K562 (cell line): ENCODE data around the gene FBN3. TPM values are rescaled to one million over a fixed set of nuclear protein-coding genes. Genes with fewer than 3 reads are reported as not detected.
A peak's percentile ranks its signal among the peaks of the same experiment; 100 is the strongest.

Experiments used
- CBX1 ChIP-seq: sonication (generic); IDR thresholded peaks from 2 replicates; pipeline ENCODE4 v1.6.1; 2016; ENCODE audit warnings: antibody characterized with exemption, low read depth, mild to moderate bottlenecking
- CCAR2 ChIP-seq: fragments of 200-400 bp; formaldehyde crosslinking; IDR thresholded peaks from 2 replicates; pipeline ENCODE4 v1.6.1; 2017; ENCODE audit warnings: mild to moderate bottlenecking, low read depth, low read length
- DPF2 ChIP-seq: fragments of 450-650 bp; IDR thresholded peaks from 2 replicates; pipeline ENCODE4 v1.6.1; 2016
- EGR1 ChIP-seq: fragments of 450-650 bp; conservative IDR thresholded peaks from 2 replicates; pipeline ENCODE4 v1.6.1; 2017; ENCODE audit warnings: mild to moderate bottlenecking
- EZH2 ChIP-seq: IDR thresholded peaks from 2 replicates; pipeline ENCODE4 v1.6.1; 2012; ENCODE audit warnings: low read depth, mild to moderate bottlenecking, inconsistent platforms, low read length, borderline replicate concordance
- FOXA3 ChIP-seq, 2 experiments: fragments of 450-650 bp in 1 of 2; sonication (generic) in 1 of 2; formaldehyde crosslinking; IDR thresholded peaks in 1 of 2; conservative IDR thresholded peaks in 1 of 2; 2 replicates each; pipeline versions ENCODE4 v1.4.0 to v1.8.0; 2020 to 2022; ENCODE audit warnings: mild to moderate bottlenecking in 2 of 2, missing genetic modification reagents in 1 of 2
- MEF2D ChIP-seq: conservative IDR thresholded peaks from 2 replicates; pipeline ENCODE4 v1.6.1; 2016; ENCODE audit warnings: low read depth, missing genetic modification characterization, missing compliant biosample characterization
- PHTF2 ChIP-seq: fragments of 250-450 bp; sonication (Bioruptor Pico); IDR thresholded peaks from 2 replicates; pipeline ENCODE4 v1.5.0; 2021; ENCODE audit warnings: mild to moderate bottlenecking
- RUNX1 ChIP-seq: sonication (generic); IDR thresholded peaks from 2 replicates; pipeline ENCODE4 v1.6.1; 2016; ENCODE audit warnings: antibody characterized with exemption, low read depth
- YBX1 ChIP-seq: fragments of 450-650 bp; IDR thresholded peaks from 2 replicates; pipeline ENCODE4 v1.7.1; 2016; ENCODE audit warnings: mild to moderate bottlenecking
- ZEB2 ChIP-seq: fragments of 450-650 bp; IDR thresholded peaks from 2 replicates; pipeline ENCODE4 v1.6.1; 2016
- ZNF778 ChIP-seq: fragments of 450-650 bp; formaldehyde crosslinking; IDR thresholded peaks from 2 replicates; pipeline ENCODE4 v1.4.0; 2020; ENCODE audit warnings: mild to moderate bottlenecking, moderate library complexity
- ZNF785 ChIP-seq: fragments of 250-450 bp; sonication (Bioruptor Pico); IDR thresholded peaks from 2 replicates; pipeline ENCODE4 v1.4.0; 2020; ENCODE audit warnings: mild to moderate bottlenecking
- polyA plus RNA-seq, 8 experiments: library from polyadenylated mRNA; depleted of rRNA in 4 of 8; stranded (reverse) in 5 of 8; unstranded in 3 of 8; fragments of >200 nt; fragmentation: Nextera tagmentation in 2 of 8; fragmentation: Illumina TruSeq in 1 of 8; extraction: Ambion mirVana in 2 of 8; extraction: Trizol in 1 of 8; gene quantifications; 2 replicates each; pipeline versions ENCODE4 v1.2.1 to v1.2.3, GENCODE V29; 2011 to 2014; ENCODE audit warnings: inconsistent platforms in 1 of 8, missing spikeins in 1 of 8
- total RNA-seq, 7 experiments: library from RNA; depleted of rRNA in 6 of 7; stranded (reverse); fragments of >200 nt in 6 of 7; fragmentation: Illumina TruSeq in 2 of 7; extraction: Trizol in 2 of 7; gene quantifications; 2 replicates each; pipeline versions ENCODE4 v1.2.1 to v1.2.3, GENCODE V29; 2011 to 2021; ENCODE audit warnings: low replicate concordance in 1 of 7
- TF ChIP-seq, protein P1 (sequence below): sonication (generic); formaldehyde crosslinking; IDR thresholded peaks from 2 replicates; pipeline ENCODE4 v1.8.0; 2022; ENCODE audit warnings: mild to moderate bottlenecking, low read depth, missing genetic modification reagents
- TF ChIP-seq, protein P2 (sequence below): sonication (generic); formaldehyde crosslinking; IDR thresholded peaks from 2 replicates; pipeline ENCODE4 v1.8.1; 2023; ENCODE audit warnings: mild to moderate bottlenecking, missing genetic modification reagents
- TF ChIP-seq, protein P3 (sequence below): fragments of 450-650 bp; IDR thresholded peaks from 2 replicates; pipeline ENCODE4 v1.7.1; 2018; ENCODE audit warnings: mild to moderate bottlenecking, low read depth; ENCODE audit not compliant: partially characterized antibody
- TF ChIP-seq, protein P4 (sequence below): fragments of 200-800 bp; sonication (Bioruptor generic); IDR thresholded peaks from 2 replicates; pipeline ENCODE4 v1.6.1; 2016; ENCODE audit warnings: missing genetic modification characterization, missing compliant biosample characterization

Gene FBN3
- total and polyA plus RNA-seq, 9 of the 15 experiments (the other 6 are each of a cell fraction or from before 2014, with no cell fraction given): under 0.01 to 0.29 (median 0.01) TPM; not detected in 4

DNA sequence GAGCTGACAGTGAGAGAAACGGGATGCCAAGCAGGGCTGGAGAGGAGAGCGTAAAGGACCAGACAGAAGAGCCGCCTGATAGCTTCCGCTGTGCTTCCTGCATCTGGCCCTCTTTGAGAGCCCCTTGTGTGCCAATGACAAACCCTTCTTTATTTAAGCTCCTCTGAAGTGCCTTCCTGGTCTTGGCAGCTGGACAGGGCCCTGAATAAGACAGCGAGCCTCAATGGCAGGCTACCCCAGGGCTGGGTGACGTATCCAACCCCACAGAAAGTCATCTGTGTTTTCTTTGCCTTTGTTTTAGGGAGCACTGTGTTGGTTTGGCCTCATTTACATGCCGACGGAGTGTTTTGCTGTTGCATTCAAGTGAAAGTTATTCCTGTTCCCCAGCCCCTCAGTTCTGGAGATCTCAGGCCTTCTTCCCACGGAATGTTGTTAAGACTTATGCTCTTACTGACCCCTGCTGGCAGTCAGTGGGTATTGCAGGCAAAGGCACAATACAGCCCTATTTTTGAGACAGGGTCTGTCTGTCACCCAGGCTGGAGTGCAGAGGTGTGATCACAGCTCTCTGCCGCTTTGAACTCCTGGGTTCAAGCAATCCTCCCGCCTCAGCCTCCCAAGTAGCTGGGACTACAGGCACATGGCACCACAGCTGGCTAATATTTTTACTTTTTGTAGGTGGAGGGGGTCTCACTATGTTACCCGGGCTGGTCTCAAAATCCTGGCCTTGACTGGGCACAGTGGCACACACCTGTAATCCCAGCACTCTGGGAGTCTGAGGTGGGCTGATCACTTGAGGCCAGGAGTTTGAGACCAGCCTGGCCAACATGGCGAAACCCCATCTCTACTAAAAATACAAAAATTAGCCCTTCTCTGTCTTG, 80.1 kb downstream of the FBN3 start (continued):
- peak; percentile 89; the same call in 1 of the 2 replicates for TF ChIP-seq CBX1
- TF ChIP-seq CCAR2: no peak
- TF ChIP-seq, protein P1, sequence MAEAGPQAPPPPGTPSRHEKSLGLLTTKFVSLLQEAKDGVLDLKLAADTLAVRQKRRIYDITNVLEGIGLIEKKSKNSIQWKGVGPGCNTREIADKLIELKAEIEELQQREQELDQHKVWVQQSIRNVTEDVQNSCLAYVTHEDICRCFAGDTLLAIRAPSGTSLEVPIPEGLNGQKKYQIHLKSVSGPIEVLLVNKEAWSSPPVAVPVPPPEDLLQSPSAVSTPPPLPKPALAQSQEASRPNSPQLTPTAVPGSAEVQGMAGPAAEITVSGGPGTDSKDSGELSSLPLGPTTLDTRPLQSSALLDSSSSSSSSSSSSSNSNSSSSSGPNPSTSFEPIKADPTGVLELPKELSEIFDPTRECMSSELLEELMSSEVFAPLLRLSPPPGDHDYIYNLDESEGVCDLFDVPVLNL: no peak
- TF ChIP-seq, protein P2, sequence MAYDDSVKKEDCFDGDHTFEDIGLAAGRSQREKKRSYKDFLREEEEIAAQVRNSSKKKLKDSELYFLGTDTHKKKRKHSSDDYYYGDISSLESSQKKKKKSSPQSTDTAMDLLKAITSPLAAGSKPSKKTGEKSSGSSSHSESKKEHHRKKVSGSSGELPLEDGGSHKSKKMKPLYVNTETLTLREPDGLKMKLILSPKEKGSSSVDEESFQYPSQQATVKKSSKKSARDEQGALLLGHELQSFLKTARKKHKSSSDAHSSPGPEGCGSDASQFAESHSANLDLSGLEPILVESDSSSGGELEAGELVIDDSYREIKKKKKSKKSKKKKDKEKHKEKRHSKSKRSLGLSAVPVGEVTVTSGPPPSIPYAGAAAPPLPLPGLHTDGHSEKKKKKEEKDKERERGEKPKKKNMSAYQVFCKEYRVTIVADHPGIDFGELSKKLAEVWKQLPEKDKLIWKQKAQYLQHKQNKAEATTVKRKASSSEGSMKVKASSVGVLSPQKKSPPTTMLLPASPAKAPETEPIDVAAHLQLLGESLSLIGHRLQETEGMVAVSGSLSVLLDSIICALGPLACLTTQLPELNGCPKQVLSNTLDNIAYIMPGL (CRISPR knock-in tag): no peak
- no peak for TF ChIP-seq PHTF2 (CRISPR knock-in tag)
- peak in 1 of 2 experiments; percentile 64; a peak in 1 of 4 replicates for TF ChIP-seq FOXA3 (CRISPR knock-in tag; conservative IDR thresholded peaks at IDR 0.05 in 1 of 2, IDR thresholded peaks at IDR 0.05 in 1 of 2)
- TF ChIP-seq, protein P3, sequence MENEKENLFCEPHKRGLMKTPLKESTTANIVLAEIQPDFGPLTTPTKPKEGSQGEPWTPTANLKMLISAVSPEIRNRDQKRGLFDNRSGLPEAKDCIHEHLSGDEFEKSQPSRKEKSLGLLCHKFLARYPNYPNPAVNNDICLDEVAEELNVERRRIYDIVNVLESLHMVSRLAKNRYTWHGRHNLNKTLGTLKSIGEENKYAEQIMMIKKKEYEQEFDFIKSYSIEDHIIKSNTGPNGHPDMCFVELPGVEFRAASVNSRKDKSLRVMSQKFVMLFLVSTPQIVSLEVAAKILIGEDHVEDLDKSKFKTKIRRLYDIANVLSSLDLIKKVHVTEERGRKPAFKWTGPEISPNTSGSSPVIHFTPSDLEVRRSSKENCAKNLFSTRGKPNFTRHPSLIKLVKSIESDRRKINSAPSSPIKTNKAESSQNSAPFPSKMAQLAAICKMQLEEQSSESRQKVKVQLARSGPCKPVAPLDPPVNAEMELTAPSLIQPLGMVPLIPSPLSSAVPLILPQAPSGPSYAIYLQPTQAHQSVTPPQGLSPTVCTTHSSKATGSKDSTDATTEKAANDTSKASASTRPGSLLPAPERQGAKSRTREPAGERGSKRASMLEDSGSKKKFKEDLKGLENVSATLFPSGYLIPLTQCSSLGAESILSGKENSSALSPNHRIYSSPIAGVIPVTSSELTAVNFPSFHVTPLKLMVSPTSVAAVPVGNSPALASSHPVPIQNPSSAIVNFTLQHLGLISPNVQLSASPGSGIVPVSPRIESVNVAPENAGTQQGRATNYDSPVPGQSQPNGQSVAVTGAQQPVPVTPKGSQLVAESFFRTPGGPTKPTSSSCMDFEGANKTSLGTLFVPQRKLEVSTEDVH: no peak
- no peak for TF ChIP-seq YBX1
- peak; percentile 39; the same call in 1 of the 2 replicates for TF ChIP-seq EGR1
- TF ChIP-seq MEF2D (tag): no peak
- no peak for TF ChIP-seq ZNF778 (CRISPR knock-in tag)
- TF ChIP-seq ZNF785 (CRISPR knock-in tag): no peak
- TF ChIP-seq, protein P4, sequence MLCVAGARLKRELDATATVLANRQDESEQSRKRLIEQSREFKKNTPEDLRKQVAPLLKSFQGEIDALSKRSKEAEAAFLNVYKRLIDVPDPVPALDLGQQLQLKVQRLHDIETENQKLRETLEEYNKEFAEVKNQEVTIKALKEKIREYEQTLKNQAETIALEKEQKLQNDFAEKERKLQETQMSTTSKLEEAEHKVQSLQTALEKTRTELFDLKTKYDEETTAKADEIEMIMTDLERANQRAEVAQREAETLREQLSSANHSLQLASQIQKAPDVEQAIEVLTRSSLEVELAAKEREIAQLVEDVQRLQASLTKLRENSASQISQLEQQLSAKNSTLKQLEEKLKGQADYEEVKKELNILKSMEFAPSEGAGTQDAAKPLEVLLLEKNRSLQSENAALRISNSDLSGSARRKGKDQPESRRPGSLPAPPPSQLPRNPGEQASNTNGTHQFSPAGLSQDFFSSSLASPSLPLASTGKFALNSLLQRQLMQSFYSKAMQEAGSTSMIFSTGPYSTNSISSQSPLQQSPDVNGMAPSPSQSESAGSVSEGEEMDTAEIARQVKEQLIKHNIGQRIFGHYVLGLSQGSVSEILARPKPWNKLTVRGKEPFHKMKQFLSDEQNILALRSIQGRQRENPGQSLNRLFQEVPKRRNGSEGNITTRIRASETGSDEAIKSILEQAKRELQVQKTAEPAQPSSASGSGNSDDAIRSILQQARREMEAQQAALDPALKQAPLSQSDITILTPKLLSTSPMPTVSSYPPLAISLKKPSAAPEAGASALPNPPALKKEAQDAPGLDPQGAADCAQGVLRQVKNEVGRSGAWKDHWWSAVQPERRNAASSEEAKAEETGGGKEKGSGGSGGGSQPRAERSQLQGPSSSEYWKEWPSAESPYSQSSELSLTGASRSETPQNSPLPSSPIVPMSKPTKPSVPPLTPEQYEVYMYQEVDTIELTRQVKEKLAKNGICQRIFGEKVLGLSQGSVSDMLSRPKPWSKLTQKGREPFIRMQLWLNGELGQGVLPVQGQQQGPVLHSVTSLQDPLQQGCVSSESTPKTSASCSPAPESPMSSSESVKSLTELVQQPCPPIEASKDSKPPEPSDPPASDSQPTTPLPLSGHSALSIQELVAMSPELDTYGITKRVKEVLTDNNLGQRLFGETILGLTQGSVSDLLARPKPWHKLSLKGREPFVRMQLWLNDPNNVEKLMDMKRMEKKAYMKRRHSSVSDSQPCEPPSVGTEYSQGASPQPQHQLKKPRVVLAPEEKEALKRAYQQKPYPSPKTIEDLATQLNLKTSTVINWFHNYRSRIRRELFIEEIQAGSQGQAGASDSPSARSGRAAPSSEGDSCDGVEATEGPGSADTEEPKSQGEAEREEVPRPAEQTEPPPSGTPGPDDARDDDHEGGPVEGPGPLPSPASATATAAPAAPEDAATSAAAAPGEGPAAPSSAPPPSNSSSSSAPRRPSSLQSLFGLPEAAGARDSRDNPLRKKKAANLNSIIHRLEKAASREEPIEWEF (CRISPR knock-in tag): no peak
- 0 out of 2 replicates have a peak, but pooled peaks have one; percentile 22 for TF ChIP-seq ZEB2
- TF ChIP-seq DPF2: no peak
- TF ChIP-seq EZH2: no peak
- no peak for TF ChIP-seq RUNX1
